HepG2 (cell line): ENCODE data around the gene PCNX1. TPM values are rescaled to one million over a fixed set of nuclear protein-coding genes. Genes with fewer than 3 reads are reported as not detected.
A peak's percentile ranks its signal among the peaks of the same experiment; 100 is the strongest.

Experiments
- CBX1 ChIP-seq: IDR thresholded peaks from one replicate; pipeline ENCODE4 v1.6.1; 2016; ENCODE audit warnings: antibody characterized with exemption, low read depth
- FOXK2 ChIP-seq: fragments of 450-650 bp; IDR thresholded peaks from 2 replicates; pipeline ENCODE4 v1.6.1; 2016
- GATA4 ChIP-seq: sonication (generic); IDR thresholded peaks from 2 replicates; pipeline ENCODE4 v1.6.1; 2016; ENCODE audit warnings: antibody characterized with exemption, low read depth, borderline replicate concordance
- GFI1 ChIP-seq: sonication (generic); formaldehyde crosslinking; IDR thresholded peaks from 2 replicates; pipeline ENCODE4 v1.5.0; 2020; ENCODE audit warnings: missing genetic modification reagents, mild to moderate bottlenecking, borderline replicate concordance
- HHEX ChIP-seq: IDR thresholded peaks from 2 replicates; pipeline ENCODE4 v1.6.1; 2016; ENCODE audit warnings: control low read depth
- PITX1 ChIP-seq: sonication (generic); formaldehyde crosslinking; IDR thresholded peaks from 2 replicates; pipeline ENCODE4 v1.5.1; 2020; ENCODE audit warnings: mild to moderate bottlenecking, missing genetic modification reagents
- RCOR2 ChIP-seq: IDR thresholded peaks from 2 replicates; pipeline ENCODE4 v1.6.1; 2016; ENCODE audit warnings: missing biosample characterization, missing genetic modification reagents
- SP1 ChIP-seq, 2 experiments: fragments of 450-650 bp in 1 of 2; sonication (generic) in 1 of 2; formaldehyde crosslinking in 1 of 2; IDR thresholded peaks; 2 replicates each; pipeline versions ENCODE4 v1.4.0 to v1.6.1; 2016 to 2020; ENCODE audit warnings: missing genetic modification reagents in 1 of 2
- TEAD2 ChIP-seq: sonication (generic); formaldehyde crosslinking; IDR thresholded peaks from 2 replicates; pipeline ENCODE4 v1.9.0; 2021; ENCODE audit warnings: missing genetic modification reagents
- ZNF33A ChIP-seq: sonication (generic); formaldehyde crosslinking; IDR thresholded peaks from 2 replicates; pipeline ENCODE4 v1.5.1; 2020; ENCODE audit warnings: missing genetic modification reagents, mild to moderate bottlenecking, moderate library complexity, borderline replicate concordance
- ZNF570 ChIP-seq: sonication (generic); formaldehyde crosslinking; IDR thresholded peaks from 2 replicates; pipeline ENCODE4 v1.4.0; 2020; ENCODE audit warnings: mild to moderate bottlenecking, missing genetic modification reagents, borderline replicate concordance
- ZNF644 ChIP-seq: IDR thresholded peaks from 2 replicates; pipeline ENCODE4 v1.6.1; 2016; ENCODE audit warnings: low read depth
- ZNF773 ChIP-seq: sonication (generic); formaldehyde crosslinking; IDR thresholded peaks from 2 replicates; pipeline ENCODE4 v1.4.0; 2020; ENCODE audit warnings: missing genetic modification reagents, borderline replicate concordance
- polyA plus RNA-seq, 8 experiments: library from polyadenylated mRNA; depleted of rRNA in 3 of 8; stranded (reverse) in 7 of 8; unstranded in 1 of 8; fragments of >200 nt; fragmentation: Illumina TruSeq in 4 of 8; extraction: Trizol in 4 of 8; gene quantifications; 2 replicates each; pipeline versions ENCODE4 v1.2.1 to v1.2.3, GENCODE V29; 2011 to 2016; ENCODE audit warnings: low read depth in 4 of 8, missing spikeins in 1 of 8, mixed read lengths in 1 of 8; ENCODE audit not compliant: insufficient read depth in 1 of 8
- total RNA-seq, 5 experiments: library from RNA; depleted of rRNA; stranded (reverse); fragments of >200 nt; fragmentation: Illumina TruSeq; extraction: Trizol; gene quantifications; 2 replicates each; pipeline ENCODE4 v1.2.3, GENCODE V29; 2016; ENCODE audit warnings: low read depth in 1 of 5
- TF ChIP-seq, protein P1 (sequence below): sonication (generic); formaldehyde crosslinking; IDR thresholded peaks from 2 replicates; pipeline ENCODE4 v1.5.1; 2020; ENCODE audit warnings: missing genetic modification reagents, mild to moderate bottlenecking, borderline replicate concordance
- TF ChIP-seq, protein P2 (sequence below): conservative IDR thresholded peaks from 2 replicates; pipeline ENCODE4 v1.6.1; 2018; ENCODE audit warnings: missing genetic modification reagents
- TF ChIP-seq, protein P3 (sequence below): sonication (generic); formaldehyde crosslinking; IDR thresholded peaks from 2 replicates; pipeline ENCODE4 v1.8.0; 2022; ENCODE audit warnings: low read depth, missing genetic modification reagents
- TF ChIP-seq, protein P4 (sequence below): sonication (generic); formaldehyde crosslinking; IDR thresholded peaks from 2 replicates; pipeline ENCODE4 v1.5.0; 2020; ENCODE audit warnings: missing genetic modification reagents, mild to moderate bottlenecking, borderline replicate concordance
- TF ChIP-seq, protein P5 (sequence below): sonication (generic); formaldehyde crosslinking; IDR thresholded peaks from 2 replicates; pipeline ENCODE4 v1.4.0; 2020; ENCODE audit warnings: missing genetic modification reagents
- TF ChIP-seq, protein P6 (sequence below): sonication (generic); formaldehyde crosslinking; IDR thresholded peaks from 2 replicates; pipeline ENCODE4 v1.4.0; 2020; ENCODE audit warnings: missing genetic modification reagents, borderline replicate concordance

Gene PCNX1
- total and polyA plus RNA-seq, 2 of the 13 experiments (the other 11 are each of a cell fraction or from before 2014, with no cell fraction given), result 24.9 to 30.3 TPM

DNA sequence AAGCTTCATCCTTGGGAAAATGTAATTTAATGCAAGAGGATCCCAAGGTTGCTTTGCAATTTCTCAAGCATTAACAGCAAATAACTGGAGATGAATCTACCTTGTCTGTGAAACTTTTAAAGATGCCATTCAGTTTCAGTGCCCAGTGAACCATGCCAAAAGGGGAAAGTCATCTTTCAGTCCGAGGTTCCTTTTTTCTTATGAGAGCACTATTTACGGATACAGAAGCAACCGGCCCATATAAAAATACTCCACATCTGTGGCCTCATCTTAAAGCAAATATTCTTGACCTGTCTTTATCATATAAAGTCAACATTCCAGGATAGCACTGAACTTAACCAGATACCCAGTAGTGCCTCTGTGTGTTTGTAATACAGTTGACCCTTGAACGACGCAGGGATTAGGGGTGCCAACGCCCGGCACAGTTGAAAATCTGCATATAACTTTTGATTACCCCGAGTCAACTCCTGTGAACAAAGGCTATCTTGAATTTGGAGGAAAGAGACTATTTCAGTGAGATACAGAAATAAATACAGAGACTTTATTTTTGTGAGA, 209.4 kb downstream of the PCNX1 start (continued):
- TF ChIP-seq, protein P1, sequence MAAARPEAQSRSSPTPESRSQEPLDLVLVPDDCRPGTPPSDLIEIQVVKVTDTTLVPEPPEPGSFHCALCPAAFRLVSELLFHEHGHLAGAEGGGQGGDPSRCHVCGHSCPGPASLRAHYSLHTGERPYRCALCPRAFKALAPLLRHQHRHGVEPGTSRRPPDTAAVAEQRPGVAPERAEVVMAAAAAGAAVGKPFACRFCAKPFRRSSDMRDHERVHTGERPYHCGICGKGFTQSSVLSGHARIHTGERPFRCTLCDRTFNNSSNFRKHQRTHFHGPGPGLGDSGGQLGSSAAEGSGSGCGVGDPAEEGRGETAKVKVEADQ (CRISPR knock-in tag), result no peak
- no peak for TF ChIP-seq ZNF570 (CRISPR knock-in tag)
- TF ChIP-seq ZNF33A (CRISPR knock-in tag), result no peak
- TF ChIP-seq, protein P2, sequence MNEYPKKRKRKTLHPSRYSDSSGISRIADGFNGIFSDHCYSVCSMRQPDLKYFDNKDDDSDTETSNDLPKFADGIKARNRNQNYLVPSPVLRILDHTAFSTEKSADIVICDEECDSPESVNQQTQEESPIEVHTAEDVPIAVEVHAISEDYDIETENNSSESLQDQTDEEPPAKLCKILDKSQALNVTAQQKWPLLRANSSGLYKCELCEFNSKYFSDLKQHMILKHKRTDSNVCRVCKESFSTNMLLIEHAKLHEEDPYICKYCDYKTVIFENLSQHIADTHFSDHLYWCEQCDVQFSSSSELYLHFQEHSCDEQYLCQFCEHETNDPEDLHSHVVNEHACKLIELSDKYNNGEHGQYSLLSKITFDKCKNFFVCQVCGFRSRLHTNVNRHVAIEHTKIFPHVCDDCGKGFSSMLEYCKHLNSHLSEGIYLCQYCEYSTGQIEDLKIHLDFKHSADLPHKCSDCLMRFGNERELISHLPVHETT (CRISPR knock-in tag), result no peak
- TF ChIP-seq TEAD2 (CRISPR knock-in tag), result no peak
- TF ChIP-seq RCOR2 (CRISPR knock-in tag), result no peak
- TF ChIP-seq, protein P3, sequence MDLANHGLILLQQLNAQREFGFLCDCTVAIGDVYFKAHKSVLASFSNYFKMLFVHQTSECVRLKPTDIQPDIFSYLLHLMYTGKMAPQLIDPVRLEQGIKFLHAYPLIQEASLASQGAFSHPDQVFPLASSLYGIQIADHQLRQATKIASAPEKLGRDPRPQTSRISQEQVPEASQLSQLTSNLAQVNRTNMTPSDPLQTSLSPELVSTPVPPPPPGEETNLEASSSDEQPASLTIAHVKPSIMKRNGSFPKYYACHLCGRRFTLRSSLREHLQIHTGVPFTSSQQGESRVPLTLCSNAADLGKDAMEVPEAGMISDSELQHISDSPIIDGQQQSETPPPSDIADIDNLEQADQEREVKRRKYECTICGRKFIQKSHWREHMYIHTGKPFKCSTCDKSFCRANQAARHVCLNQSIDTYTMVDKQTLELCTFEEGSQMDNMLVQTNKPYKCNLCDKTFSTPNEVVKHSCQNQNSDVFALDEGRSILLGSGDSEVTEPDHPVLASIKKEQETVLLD (CRISPR knock-in tag), result no peak
- no peak for TF ChIP-seq CBX1
- TF ChIP-seq, protein P4, sequence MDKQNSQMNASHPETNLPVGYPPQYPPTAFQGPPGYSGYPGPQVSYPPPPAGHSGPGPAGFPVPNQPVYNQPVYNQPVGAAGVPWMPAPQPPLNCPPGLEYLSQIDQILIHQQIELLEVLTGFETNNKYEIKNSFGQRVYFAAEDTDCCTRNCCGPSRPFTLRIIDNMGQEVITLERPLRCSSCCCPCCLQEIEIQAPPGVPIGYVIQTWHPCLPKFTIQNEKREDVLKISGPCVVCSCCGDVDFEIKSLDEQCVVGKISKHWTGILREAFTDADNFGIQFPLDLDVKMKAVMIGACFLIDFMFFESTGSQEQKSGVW (CRISPR knock-in tag), result no peak
- TF ChIP-seq ZNF773 (CRISPR knock-in tag), result no peak
- no peak for TF ChIP-seq FOXK2
- peak; percentile 57; the same call in 1 of the 2 replicates for TF ChIP-seq HHEX (CRISPR knock-in tag)
- TF ChIP-seq GFI1 (CRISPR knock-in tag), result peak; percentile 62
- TF ChIP-seq, protein P5, sequence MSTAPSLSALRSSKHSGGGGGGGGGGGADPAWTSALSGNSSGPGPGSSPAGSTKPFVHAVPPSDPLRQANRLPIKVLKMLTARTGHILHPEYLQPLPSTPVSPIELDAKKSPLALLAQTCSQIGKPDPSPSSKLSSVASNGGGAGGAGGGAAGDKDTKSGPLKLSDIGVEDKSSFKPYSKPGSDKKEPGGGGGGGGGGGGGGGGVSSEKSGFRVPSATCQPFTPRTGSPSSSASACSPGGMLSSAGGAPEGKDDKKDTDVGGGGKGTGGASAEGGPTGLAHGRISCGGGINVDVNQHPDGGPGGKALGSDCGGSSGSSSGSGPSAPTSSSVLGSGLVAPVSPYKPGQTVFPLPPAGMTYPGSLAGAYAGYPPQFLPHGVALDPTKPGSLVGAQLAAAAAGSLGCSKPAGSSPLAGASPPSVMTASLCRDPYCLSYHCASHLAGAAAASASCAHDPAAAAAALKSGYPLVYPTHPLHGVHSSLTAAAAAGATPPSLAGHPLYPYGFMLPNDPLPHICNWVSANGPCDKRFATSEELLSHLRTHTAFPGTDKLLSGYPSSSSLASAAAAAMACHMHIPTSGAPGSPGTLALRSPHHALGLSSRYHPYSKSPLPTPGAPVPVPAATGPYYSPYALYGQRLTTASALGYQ (CRISPR knock-in tag), result peak; percentile 54; the same call in 1 of the 2 replicates
- TF ChIP-seq PITX1 (CRISPR knock-in tag), result peak; percentile 95
- no peak for TF ChIP-seq SP1 (IDR thresholded peaks at IDR 0.05)
- TF ChIP-seq SP1 (CRISPR knock-in tag; IDR thresholded peaks at IDR 0.05), result no peak
- TF ChIP-seq, protein P6, sequence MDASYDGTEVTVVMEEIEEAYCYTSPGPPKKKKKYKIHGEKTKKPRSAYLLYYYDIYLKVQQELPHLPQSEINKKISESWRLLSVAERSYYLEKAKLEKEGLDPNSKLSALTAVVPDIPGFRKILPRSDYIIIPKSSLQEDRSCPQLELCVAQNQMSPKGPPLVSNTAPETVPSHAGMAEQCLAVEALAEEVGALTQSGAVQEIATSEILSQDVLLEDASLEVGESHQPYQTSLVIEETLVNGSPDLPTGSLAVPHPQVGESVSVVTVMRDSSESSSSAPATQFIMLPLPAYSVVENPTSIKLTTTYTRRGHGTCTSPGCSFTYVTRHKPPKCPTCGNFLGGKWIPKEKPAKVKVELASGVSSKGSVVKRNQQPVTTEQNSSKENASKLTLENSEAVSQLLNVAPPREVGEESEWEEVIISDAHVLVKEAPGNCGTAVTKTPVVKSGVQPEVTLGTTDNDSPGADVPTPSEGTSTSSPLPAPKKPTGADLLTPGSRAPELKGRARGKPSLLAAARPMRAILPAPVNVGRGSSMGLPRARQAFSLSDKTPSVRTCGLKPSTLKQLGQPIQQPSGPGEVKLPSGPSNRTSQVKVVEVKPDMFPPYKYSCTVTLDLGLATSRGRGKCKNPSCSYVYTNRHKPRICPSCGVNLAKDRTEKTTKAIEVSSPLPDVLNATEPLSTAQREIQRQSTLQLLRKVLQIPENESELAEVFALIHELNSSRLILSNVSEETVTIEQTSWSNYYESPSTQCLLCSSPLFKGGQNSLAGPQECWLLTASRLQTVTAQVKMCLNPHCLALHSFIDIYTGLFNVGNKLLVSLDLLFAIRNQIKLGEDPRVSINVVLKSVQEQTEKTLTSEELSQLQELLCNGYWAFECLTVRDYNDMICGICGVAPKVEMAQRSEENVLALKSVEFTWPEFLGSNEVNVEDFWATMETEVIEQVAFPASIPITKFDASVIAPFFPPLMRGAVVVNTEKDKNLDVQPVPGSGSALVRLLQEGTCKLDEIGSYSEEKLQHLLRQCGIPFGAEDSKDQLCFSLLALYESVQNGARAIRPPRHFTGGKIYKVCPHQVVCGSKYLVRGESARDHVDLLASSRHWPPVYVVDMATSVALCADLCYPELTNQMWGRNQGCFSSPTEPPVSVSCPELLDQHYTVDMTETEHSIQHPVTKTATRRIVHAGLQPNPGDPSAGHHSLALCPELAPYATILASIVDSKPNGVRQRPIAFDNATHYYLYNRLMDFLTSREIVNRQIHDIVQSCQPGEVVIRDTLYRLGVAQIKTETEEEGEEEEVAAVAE, result no peak
- 0 out of 2 replicates have a peak, but pooled peaks have one; percentile 27 for TF ChIP-seq GATA4
- TF ChIP-seq ZNF644 (CRISPR knock-in tag), result 0 out of 2 replicates have a peak, but pooled peaks have one; percentile 16
